Endometrial microvascular endothelial cells (primary cell): ENCODE measurements around the gene SYNPR. TPM values are rescaled to one million over a fixed set of nuclear protein-coding genes. Genes with fewer than 3 reads are reported as not detected.

ENCODE experiments used
- in situ Hi-C: cut with HindIII; loops from 2 replicates; pipeline ENCODE4 v1.10.0; 2017; ENCODE audit warnings: low sequenced_read_pairs, low pct_unique_long_range_greater_than_20kb; ENCODE audit errors: inconsistent ontology term
- total RNA-seq: library from RNA; depleted of rRNA; stranded (reverse); fragments of >200 nt; gene quantifications from one replicate; pipeline ENCODE4 v1.2.3, GENCODE V29; 2015; ENCODE audit errors: inconsistent ontology term

The SYNPR gene
- total RNA-seq, 1 donor from 2014 or later: not detected

DNA sequence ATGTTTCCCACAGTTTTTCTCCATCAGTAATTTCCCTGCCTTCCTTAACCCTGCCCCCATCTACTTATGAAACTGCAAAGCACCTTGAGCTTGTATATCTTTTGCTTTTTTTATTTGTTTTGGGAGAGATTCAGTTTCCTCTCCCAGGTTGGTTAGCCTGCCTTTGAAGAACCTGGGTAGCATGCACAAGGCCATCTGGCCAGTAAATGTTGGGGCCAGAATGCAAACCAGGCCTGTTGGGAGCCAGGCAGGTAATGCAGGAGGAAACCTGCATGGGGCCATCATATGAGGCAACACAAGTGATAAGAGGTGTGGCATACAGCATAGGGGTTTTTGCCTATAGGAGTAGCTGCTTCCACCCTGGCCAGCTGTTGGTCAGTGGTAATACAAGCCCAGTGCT is 17.7 kb downstream of the SYNPR start:
- in situ Hi-C loops: no loop called here

DNA sequence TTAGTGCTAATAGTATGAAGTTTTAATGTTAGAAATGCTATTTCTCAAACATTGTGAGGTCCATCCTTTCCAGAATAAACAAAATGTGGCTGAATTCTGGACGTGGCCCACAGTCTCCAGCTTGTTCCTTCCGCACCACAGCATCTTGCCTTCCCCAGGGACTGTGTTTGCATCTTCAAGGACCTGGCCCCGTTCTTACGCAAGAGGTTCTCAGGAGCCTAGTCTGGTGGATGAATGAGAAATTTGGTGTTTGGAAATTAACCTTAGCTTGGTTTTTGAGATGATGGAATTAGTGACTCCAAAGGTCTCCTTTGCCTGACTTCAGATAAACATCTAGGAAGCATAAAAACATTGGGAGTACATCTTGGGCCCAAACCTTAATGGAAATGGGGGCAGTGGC is 18.1 kb downstream of the SYNPR start:
- in situ Hi-C loops: no loop called here

DNA sequence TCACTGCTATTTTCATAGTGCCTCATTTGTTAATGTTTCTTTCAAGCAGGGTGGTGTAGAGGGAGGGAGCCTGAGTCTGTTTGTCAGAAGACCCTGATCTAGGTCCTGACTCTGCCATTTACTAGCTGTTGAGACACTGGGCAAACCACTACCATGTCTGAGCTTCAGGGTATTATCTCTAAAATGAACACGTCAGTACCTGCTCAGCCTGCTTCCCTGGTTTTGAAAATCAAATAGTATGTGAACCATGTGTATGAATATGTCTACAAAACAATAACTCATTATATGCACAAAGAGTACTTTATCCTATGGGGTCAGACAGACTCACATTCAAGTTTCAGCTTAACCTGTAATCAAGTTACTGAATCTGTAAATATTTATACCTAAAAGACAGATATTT is 25.1 kb downstream of the SYNPR start:
- in situ Hi-C loops: no loop called here

DNA sequence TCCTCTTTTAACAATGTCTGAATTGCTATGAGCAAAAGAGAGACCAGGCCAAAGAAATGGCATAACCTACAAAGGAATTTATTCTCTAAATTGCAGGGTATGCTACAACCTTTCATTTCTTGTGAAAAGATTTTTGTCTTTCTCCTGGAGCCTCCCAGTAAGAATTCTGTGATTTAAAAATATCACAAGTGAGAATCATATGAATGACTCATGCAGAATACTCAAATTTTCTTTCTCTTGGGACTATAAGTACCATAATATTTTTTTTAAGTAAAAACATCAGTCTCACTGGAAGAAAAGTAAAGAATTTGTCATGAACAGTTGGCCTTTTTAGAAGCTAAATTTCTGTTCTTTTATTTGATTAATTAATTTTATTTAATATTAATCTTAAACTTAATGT is 26.3 kb downstream of the SYNPR start:
- in situ Hi-C loops: no loop called here

DNA sequence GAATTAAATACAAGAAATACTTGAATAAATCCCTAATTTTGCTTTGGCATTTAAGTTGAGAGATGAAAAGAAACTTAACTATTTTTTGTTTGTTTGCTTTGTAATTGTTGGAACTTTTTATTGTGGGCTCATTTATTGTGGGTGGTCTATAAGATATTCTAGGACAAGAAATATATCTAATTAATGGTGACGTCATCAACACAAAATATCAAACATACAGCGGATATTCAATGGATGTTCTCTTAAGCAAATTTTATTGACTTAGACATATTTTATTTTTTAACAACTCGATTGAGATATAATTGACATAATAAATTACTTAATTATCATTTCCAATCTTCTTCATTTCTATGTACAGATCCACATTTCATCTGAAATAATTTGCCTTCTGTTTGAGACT is 30.0 kb downstream of the SYNPR start:
- in situ Hi-C loops: no loop called here

DNA sequence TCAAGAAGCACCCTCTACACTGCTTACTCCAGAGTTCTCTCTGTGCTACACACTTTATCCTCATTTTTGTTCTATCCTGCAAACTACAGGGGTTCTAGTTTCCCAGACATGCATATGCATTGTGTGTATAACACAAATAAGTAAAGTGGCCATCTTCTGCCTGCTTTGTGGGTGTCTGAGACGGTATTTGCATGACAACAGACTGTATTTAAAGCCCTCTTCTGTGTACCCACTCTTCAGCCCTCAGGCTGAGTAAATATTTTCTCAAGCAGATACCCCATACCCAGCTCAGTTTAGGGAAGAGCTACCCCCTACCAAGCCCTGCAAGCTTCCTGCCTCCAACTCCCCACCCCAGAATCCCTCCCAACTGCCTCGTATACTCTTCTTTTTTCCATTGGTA is 31.7 kb downstream of the SYNPR start:
- in situ Hi-C loops: no loop called here

DNA sequence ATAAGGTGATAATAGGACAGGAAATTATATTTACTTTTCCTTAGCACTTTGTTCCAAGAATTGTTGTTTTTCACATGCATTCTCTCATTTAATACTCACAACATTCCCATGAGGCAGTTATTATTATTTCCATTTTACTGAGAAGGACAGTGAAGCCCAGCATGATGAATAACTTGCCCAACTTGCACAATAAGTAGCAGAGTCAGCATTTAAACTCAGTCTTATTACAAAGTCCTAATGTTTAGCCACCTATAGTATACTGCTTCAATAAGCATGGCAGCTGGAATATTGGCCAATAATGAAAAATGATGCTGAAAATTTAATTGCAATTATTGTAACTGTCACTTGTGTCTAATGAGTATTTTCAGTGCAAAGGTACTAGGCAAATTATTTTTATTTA is 45.7 kb downstream of the SYNPR start:
- in situ Hi-C loops: no loop called here

DNA sequence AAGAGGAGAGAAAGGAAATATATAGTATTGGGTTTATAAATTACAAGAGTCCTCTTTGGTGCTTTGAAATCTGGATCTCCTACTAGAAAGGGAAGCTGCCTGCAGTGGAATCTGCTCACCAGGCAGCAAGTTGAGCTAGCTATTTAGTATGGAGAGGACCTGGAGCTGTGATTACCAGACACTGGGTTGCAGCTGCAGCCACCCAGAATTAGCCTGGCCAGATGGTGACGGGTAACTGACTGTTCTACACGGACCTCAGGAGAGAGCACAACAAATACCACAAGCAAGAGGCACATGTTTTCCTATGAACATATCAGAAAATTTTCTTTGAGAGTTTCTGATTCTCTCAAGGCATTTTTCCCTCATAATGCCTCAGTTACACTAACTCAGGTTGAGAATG is 46.5 kb downstream of the SYNPR start:
- in situ Hi-C loops: no loop called here

DNA sequence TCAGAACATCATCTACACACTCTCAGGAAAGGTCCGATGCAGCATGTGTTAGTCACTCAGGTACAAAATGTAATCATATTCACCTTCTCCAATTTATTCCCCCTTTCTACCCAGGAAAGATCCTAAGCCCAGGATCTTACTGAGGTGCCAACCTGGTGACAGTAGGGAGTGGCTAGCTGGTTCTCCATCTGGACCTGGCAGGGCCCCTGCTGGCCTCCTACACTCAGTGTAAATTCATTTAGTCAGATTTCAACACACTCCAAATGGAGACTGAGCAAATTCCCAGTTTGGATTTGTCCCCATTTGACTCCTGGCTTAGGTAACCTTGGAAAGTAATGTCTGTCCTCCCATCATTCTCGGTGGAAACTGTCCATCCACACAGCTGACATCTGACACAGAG is 47.3 kb downstream of the SYNPR start:
- in situ Hi-C loops: no loop called here

DNA sequence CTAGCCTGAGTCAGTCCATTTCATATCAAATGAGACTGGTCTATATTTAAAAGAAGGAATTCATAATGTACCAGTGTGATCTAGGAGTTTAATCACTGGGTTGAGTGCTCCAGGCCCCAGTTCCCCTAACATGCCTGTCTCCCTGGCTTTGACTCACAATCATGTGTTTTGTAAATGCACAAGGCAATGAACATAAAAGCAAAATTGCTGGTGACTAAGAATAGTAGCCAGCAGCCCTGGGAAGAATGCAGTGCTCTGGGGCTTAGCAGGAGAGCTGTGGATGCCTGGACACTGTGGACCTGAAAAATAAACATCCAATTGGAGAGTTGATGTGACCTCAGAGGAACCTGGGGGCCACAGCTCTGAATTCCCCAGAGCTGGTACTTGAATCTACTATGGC is 50.3 kb downstream of the SYNPR start:
- in situ Hi-C loops: no loop called here

DNA sequence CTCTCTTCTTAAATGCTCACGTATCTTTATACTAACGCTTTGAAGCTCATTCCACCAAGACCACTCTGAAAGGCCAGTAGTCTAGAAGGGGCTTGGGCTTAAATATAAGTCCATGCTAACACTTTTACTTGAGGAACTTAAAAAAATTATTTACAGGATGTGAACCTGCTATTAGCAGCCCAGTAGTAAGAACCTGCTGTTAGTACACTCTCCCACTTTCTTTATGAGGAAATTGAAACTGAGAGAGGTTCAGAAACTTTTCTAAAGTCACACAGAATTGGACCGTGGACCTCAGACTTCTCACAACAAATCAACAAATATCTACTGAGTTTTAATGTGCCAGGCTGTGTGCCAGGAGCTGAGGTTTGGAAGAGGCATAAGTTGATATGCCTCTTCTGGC is 53.4 kb downstream of the SYNPR start:
- in situ Hi-C loops: no loop called here

DNA sequence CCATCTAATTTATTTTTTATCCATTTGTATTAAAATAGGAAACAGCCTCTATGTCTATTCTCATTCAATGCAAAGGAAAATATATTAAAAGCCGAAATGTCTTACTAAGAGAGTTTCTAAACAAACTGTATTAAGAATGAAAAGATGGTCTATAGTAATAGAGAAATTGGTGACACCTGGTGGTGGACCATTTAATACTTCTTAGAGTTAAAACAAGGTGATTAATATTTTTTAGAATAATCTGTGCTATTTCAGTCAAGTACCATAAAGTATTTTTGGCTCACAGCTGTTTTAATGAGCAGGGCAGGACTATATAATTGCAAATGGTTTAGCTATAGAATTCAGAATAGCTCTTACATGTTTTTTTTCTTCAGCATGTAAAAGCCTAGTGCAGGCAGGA is 55.7 kb downstream of the SYNPR start:
- in situ Hi-C loops: no loop called here

DNA sequence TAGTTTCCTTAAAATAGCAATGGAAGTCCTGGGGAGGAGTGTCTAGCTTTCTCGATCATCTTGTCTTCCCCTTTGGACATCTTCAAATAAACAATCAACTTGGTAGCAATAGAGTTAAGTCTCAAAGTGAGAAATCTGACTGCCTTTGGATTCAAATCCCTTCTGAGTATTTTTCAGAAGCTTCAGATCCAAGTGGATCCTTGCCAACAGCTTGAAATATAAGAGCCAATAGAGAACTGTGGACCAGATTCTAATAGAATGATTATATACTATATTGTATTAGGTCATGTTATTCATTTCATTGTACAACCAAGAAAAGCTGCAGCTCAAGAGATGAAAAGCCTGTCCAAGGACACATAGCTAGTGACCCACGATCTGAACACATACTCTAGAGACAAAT is 60.2 kb downstream of the SYNPR start:
- in situ Hi-C loops: no loop called here

DNA sequence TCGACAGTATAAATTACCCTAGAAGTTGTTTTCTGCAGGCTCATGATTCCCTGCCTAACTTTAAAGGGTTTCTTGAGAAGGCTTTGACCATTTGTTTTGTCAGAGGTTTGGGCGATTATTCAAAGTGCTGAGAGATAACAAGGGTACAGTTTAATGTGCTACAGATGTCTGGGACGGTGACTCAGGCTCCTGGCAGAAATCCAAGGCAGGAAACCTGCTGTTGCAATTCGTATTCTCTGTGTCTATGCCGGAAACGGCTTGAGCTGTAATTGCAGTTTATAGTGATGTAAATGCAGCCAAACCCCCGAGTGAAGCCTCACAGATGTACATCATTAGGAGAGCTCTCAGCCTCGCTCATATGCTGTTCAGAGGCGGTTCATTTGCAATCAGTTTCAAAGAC is 65.6 kb downstream of the SYNPR start:
- in situ Hi-C loops: no loop called here

DNA sequence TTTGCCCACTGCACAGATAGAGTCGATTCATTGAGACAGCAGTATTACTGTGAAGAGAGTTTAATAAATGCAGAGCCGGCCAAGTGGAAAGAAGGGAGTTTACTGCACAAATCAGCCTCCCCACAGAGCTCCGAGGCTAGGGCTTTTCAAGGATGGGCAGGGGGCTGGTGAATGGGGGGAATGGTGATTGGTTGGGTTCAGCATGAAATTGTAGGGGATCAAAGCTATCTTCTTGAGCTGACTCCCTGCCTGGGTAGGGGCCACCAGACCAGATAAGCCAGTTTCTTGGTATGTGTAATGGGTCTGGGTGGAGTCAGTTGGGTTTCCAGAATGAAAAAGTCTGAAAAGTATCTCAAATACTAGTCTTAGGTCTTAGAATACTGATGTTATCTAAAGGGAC is 66.6 kb downstream of the SYNPR start:
- in situ Hi-C loops: no loop called here

DNA sequence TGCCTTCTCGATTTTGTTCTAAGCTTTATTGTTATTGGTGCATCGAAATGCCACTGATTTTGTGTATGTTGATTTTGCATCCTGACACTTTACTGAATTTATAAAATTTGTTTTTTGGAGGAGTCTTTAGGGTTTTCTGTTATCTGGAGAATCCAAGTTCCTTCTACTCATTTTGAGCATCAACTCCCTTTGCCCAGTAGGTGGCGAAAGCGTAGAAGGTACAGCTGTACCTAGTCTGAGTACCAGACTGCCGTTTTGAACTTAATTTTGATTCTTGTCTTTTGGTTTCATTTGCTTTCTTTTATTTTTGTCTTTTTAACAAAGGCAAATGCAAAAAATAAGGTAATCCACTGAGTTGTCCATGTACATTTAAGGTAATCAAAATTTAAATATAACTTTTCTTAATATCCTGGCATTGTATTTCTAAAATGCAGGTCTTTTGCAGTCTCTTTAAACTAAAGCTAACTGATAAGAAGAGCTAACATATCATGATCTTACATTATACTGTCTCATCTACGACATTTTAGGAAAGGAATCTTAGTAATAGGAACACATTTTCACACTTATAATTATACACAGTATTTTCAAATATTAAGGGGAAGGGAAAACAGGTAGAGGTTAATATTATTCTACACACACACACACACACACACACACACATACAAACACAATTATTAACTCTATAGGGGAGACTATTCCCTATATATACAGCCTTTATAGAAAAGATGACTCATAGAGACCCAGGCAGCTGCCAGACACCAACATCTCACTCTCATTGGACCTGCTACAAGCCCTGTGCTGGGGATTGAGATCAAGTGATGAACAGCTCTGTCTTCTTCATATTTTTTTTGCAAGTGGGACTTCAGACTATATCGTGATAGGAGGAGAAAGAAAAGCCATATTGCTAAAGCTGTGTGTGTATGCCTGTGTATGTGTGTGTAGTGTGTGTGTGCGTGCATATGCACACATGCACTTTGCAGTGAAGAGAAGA is 71.8 kb downstream of the SYNPR start:
- in situ Hi-C loops: no loop called here

DNA sequence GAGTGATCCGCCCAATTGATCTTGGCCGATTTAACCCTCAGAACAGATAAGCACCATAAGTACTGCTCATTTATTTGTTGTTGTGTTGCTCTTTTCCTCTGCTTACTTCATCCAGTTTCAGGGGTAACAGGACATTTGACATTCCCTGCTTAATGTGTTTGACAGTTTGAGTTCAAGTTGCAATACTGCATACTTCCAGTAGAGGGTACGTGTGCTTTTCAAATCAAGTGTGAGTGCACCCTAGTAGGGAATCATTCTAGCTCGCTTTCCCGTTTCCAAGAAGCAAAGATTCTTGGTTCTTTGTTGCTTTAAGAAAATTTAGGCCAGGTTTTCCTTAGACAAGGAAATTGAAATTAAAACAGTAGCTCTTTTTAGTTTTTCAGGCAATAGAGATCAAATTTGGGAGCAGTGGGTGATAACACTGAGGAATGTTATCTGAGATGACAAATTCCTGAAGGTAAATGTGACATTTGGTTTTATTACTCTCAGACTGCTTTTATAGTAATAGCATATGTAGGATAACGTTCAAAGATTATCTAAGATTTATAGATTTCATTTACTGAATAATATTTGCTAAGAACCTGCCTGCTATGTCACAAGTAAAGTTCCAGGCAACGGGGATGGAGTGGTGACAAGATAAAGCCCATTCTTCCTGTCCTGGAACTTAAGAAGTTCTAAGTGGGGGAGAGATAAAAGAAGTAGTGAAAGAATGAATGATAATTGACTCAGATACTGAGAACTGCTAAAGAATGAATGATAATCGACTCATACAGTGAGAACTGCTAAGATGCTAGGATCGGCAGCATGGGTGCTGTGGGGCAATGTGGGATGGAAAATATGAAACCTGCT is 73.3 kb downstream of the SYNPR start:
- in situ Hi-C loops: no loop called here

DNA sequence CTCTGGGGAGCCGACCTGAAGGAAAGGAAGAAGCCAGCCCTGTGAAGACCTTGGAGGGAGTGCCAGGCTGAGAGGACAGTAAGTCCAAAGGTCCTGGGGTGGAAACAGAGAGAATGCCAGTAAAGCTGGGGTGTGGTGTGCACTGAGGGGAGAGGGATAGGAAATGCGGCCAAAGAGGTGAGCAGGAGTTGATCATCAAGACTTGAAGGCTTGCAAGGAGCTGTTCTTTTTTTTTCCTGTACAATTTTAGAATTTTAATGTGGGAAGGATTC is 73.8 kb downstream of the SYNPR start:
- in situ Hi-C loops: no loop called here

DNA sequence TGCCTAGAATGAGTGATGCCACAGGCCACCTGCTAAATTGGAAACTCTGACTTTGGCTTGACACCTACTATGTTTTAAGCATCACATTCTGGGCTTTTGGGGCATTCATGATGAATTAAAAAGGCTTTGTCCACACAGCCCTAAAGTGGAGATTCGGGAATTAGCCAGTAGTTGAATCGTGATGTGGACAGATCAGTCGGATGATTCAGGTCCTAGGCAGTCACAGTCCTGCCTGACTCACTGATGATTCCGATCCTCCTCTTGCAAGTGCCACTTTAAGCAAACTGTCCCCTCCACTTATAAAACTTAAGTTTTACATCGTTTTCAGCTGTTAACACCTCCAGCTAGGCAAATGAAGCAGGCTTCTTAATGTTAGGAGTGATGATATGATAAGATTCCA is 75.3 kb downstream of the SYNPR start:
- in situ Hi-C loops: no loop called here

DNA sequence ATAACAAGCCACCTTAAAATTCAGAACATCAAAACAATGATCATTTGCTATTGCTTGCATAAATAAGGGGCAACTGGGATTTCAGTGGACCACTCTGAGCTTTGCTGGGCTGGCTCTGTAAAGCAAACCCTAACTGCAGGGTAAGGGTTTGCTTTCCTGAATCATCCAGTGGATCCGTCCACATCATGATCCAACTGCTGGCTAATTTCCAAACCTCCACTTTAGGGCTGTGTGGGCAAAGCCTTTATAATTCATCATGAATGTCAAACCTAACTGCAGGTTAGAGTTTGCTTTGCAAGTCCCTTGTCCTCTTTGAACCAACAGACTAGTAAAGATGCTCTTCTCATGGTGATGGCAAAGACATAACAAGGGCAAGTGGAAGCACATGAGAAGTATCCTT is 76.1 kb downstream of the SYNPR start:
- in situ Hi-C loops: no loop called here
